HG02840 (cell line): ENCODE data around the gene SLC35F3.

ENCODE experiments used
- ATAC-seq: cut with Tn5 transposase; IDR thresholded peaks from one replicate; pipeline ENCODE4 v1.9.1; 2021; ENCODE audit warnings: mild to moderate bottlenecking, moderate library complexity, moderate number of reproducible peaks; ENCODE audit not compliant: unreplicated experiment, low FRiP score

Gene SLC35F3

GRCh38 chr1:233965856-233966255 lies 61.4 kb downstream of the SLC35F3 start:
- ATAC-seq = no peak

GRCh38 chr1:233971753-233972152 lies 67.3 kb downstream of the SLC35F3 start:
- no peak for ATAC-seq

DNA sequence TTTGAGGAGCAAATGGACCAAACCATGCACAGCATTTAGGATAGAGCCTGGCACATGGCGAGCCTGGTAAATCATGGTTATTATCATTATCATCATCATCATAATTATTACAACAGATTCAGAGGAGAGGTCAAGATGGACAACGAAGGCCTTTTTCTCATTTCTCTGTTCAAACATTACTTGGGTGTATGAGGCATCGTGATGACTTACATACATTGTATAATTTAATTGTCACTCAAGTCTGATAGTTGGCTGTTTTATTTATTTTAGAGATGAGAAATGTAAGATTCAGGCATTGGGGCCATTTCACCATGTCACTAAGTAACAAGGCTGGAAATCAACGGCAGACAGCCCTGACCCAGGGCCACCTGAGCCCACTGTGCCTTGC lies 68.1 kb downstream of the SLC35F3 start:
- no peak for ATAC-seq

GRCh38 chr1:233972951-233973635 lies 68.6 kb downstream of the SLC35F3 start:
- ATAC-seq = no peak

DNA sequence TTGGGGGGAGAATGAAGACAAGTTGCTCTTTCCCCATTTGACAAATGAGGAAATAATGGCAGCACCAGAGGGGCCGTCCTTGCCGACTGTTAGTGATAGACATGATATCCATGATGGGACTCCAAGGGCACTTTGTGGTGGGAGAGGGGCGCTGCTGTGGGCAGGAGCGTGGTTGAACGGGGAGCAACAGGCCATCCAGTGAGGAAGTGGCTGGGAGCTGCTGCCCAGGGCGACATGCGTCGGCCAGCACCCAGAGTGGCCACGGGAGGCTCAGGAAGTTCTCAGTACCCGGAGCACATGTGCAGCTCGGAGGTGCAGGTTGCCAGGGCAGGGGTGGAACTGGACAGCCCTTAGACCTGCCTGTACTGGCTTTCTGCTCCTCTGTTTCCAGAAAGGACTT lies 71.0 kb downstream of the SLC35F3 start:
- no peak for ATAC-seq

DNA sequence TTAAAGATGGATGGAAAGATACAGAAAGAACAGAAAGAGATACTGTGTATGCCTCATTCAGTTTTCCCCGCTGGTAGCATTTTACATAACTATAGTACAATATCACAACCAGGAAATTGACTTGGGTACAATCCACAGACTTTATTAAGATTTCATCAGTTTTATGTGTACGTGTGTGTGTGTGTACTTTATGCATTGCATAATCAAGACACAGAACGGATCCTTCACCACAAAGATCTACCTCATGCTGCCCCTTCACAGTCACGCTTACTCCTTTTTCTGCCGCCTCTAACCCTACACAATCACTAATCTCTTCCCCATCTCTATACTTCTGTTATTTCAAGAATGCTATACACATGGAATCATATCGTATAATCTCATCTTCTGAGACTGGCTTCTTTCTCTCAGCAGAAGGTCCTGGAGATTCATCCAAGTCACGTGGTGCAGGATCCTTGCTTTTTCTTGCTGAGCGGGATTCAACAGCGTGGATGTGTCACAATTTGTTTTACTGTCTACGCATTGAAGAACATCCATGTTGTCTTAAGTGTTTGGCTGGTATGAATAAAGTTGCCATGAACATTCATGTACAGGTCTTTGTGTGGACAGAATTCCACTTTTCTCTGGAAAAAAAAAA lies 76.7 kb downstream of the SLC35F3 start:
- ATAC-seq = no peak

DNA sequence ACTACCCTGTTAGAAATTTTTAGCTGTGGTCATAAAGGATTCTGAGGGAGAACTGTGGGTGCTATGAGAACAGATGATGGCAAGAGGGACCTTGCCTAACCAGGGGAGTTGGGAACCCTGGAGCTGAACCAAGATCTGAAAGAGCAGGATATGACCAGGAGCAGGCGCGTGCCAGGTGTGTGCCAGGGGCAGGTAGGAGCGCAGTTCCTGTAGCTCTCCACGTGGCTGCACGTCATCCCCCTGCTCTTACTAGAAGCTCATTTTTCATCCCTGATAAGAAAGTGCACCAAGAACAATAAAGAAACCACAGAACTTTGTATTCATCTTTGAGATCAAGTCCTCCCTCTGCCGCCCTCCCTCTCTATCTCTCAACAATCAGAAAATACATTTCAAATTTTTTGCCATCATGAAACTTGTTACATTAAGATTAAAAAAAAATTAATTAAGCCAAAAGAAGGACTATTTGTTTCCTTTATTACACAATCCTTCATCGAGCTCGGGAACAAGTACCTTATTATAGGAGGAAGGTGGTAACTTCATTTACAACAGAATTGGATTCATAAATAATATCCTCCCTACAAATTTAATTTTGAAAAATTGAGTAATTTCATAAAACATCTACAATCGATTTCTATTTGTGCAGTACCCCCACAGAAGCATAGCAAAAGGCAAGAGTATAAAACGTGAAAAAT lies 78.5 kb downstream of the SLC35F3 start:
- no peak for ATAC-seq

DNA sequence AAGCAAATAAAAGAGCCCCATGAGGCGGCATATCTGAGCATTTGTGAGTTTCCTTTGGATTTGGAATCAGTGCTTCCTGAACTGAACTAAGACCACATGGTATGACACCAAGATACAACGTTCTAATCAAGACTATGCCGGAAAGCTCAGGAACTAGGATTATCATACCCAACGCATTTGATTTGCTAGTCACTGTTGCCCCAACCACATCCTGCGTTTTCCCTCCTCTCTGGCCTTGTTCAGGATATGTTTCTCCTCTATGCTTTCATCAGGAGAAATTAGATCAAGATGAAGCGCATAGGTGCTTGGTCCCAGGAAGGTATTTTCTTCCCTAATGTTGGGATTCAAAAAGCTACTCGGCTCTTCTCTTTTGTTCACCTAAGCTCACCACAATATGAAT lies 79.3 kb downstream of the SLC35F3 start:
- no peak for ATAC-seq

DNA sequence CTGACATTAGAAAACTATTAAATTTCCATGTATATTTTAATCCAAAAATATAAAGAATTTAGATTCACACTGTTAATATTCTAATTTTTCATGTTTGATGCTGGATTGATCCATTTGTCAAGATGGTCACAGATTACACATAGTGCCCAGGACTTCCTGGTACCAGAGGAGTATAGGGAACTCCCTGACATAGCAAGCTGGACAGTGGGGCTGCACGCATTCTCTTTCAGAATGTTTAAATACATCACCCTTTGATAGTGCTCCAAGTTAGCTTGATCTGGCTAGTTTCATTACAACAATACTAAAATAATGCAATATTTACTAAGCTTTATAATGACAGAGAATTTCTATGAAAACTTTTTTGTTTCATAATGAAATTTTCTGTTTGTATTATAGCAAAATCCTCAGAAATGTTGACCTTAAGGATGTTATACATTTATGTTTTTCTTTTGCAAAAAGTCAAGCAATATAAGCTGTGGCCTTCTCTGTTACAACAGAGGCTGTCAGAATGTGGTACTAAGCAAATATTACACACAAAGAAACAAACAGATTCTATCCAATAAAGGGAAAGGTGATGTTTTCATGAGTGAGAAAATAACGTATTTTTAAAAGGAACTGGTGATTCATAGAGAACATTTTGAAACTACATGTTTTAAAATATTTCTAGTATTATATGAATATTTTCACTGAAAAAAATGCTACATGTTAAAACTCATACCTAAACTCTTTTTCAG lies 84.7 kb downstream of the SLC35F3 start:
- ATAC-seq = no peak

GRCh38 chr1:233990486-233990885 lies 86.0 kb downstream of the SLC35F3 start:
- ATAC-seq = no peak

DNA sequence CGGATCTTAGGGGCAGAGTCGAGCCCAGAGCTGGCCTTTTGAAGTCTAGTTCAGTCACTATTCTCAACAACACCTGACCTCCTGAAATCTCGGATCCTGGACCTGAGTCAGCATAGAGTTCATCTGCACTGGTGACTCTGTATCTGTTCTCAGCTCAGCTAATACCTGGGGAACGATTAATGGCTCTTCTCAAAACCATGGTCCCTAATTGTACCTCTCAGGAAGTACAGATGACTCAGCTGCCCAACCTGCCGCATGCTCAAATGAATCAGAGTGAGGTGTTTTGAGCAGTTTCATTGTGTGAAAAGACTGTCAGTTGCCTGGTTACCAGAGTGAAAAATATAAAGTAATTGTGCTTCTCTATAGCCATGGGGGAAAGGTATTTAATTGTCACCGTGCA lies 89.2 kb downstream of the SLC35F3 start:
- no peak for ATAC-seq

DNA sequence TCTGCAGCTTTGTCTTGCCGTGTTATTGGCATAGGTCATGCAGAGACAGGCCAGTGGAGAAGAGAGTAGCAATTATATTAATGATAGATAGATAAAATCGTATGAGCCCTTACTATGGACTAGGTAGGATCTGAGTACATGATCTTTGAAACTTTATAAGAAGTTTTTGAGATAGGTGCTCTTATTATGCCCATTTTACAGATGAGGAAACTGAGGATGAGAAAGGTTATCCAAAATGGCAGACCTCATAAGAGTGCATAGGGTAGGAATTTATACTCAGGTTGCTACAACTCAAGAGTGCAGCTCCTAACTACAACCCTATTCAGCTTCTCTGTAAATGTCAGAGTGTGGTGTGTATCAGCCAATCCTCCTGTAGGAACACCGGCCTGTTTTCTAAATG lies 89.6 kb downstream of the SLC35F3 start:
- no peak for ATAC-seq

- no peak for ATAC-seq
Measured at GRCh38 chr1:233998456-233998855, 94.0 kb downstream of the SLC35F3 start.

GRCh38 chr1:233998891-233999290 lies 94.4 kb downstream of the SLC35F3 start:
- no peak for ATAC-seq

DNA sequence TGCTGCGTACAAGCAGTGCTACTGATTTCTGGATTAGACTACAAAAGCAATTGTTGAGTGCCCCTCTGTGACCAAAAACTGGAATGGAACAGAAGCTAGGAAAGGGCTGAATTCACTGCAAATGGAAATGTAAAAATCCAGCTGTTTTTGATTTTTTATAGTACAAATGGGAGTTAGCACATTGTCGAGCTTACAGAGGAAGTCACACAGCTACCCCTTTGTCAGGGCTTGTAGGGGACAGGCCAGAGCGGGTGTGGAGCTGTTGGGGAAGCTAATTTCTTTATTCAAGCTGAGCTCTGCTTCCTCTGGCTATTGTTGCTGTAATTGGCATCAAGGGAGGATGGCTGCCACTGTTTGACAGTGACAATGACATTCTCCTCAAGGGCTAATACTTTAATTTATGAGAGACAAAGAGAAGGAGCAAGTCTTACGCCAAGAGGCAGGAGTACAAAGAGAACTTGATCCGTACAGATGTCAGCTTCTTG lies 96.1 kb downstream of the SLC35F3 start:
- no peak for ATAC-seq

DNA sequence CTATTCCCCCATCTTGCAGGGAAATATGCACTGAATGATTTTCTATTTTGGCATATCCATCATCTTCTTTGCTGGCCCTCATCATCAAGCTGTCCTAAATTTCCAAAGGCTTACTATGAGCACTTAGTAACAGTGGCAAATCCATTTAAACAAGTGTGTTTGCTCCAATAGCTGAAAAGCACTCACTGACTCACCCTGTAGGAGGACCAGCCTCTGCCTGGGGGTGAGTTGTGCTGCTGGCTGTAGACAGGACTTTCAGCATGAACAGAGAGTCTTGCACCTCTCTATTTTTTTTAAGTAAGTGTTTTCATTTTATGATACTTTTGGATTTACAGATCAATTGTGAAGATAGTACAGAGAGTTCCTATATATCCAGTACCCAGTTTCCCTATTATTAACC lies 97.3 kb downstream of the SLC35F3 start:
- ATAC-seq = no peak

- no peak for ATAC-seq
Measured at GRCh38 chr1:234004591-234004990, 100.1 kb downstream of the SLC35F3 start.

- no peak for ATAC-seq
Measured at GRCh38 chr1:234007684-234008083, 103.2 kb downstream of the SLC35F3 start.

DNA sequence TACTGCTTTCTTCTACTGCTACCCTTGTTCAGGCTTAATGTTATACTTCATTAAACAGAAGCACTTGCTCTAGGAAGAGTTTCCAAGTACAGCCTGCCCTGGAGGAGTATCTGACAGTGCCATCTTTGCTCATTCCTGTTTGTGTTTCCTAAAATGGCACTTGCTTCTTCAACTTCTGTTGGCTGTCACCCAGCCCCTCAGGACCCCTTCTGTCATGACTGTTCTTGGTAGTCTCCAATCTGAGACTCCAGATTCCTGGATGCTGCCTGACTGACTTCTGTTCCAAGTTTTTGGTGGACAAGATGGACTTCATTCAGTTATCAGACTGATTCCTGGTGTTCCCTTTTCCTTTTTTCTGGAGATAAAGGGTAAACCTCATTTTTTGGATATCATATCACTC lies 104.1 kb downstream of the SLC35F3 start:
- ATAC-seq = no peak

- ATAC-seq = no peak
Measured at GRCh38 chr1:234009668-234010067, 105.2 kb downstream of the SLC35F3 start.

- ATAC-seq = no peak
Measured at GRCh38 chr1:234014208-234014607, 109.7 kb downstream of the SLC35F3 start.
